Osteoblast (primary cell): Measurements from ENCODE around the gene SNTG2. TPM values are rescaled to one million over a fixed set of nuclear protein-coding genes. Genes with fewer than 3 reads are reported as not detected.

Source experiments
- DNase-seq: peaks from one replicate; pipeline ENCODE4 v3.0.0; 2011; ENCODE audit warnings: low spot score, mixed read lengths; ENCODE audit not compliant: insufficient read length; ENCODE audit errors: missing footprints
- H2AFZ ChIP-seq: 2 replicates; pipeline ENCODE4 v1.6.0; 2011; ENCODE audit warnings: mild to moderate bottlenecking, low read length
- H3K27ac ChIP-seq: 2 replicates; pipeline ENCODE4 v1.5.1; 2011; ENCODE audit warnings: mild to moderate bottlenecking, low read depth, low read length, moderate library complexity
- H3K27me3 ChIP-seq: 2 replicates; pipeline ENCODE4 v1.6.0; 2012; ENCODE audit warnings: mild to moderate bottlenecking, control low read depth, inconsistent platforms, low read length, moderate library complexity; ENCODE audit not compliant: insufficient read depth
- H3K36me3 ChIP-seq: 2 replicates; pipeline ENCODE4 v1.5.1; 2011; ENCODE audit warnings: mild to moderate bottlenecking, low read length, control low read depth, moderate library complexity; ENCODE audit not compliant: insufficient read depth
- H3K4me1 ChIP-seq: 2 replicates; pipeline ENCODE4 v1.5.1; 2011; ENCODE audit warnings: mild to moderate bottlenecking, low read length, control low read depth, moderate library complexity; ENCODE audit not compliant: insufficient read depth
- H3K4me2 ChIP-seq: 2 replicates; pipeline ENCODE4 v1.6.0; 2011; ENCODE audit warnings: mild to moderate bottlenecking, low read length; ENCODE audit not compliant: insufficient read depth
- H3K4me3 ChIP-seq: fragments of 200-600 bp; sonication (generic); 3 replicates; pipeline ENCODE4 v1.5.1; 2012; ENCODE audit warnings: mild to moderate bottlenecking, low read length, inconsistent platforms; ENCODE audit not compliant: insufficient read depth
- H3K79me2 ChIP-seq: 2 replicates; pipeline ENCODE4 v1.6.0; 2012; ENCODE audit warnings: mild to moderate bottlenecking, low read length, control low read depth, inconsistent platforms; ENCODE audit not compliant: insufficient read depth
- H3K9me3 ChIP-seq: 2 replicates; pipeline ENCODE4 v1.5.1; 2011; ENCODE audit warnings: low read depth, low read length, control low read depth
- H4K20me1 ChIP-seq: 2 replicates; pipeline ENCODE4 v1.6.0; 2012; ENCODE audit warnings: mild to moderate bottlenecking, low read length, control low read depth; ENCODE audit not compliant: insufficient read depth
- total RNA-seq: library from RNA; depleted of rRNA; stranded (reverse); fragments of >200 nt; gene quantifications from 2 replicates; pipeline ENCODE4 v1.2.3, GENCODE V29; 2012
- TF ChIP-seq, protein P1 (sequence below): IDR thresholded peaks from 2 replicates; pipeline ENCODE4 v1.5.1; 2011; ENCODE audit warnings: mild to moderate bottlenecking, low read depth, low read length, moderate library complexity; ENCODE audit errors: extremely low read depth

The SNTG2 gene
- total RNA-seq, 1 donor, result 1.4 TPM

DNA sequence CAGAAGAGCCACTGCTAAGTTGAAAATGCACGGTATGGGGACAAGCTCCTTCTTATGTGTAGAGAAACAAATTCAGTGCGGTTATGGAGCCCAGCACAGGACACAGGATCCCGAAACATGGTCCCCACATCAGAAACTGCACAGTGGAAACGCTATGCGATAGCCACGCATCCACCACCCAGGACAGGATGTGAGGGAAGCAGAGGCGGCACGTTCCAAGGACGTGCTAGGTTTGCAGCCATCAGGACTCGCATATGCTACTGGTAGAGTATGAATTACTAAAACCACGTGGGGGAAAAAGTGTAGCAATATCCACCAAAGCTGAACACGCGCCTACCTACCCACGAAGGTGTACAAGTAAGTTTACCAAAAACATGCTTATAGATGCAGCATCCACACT, 34.7 kb upstream of the SNTG2 start:
- Histone ChIP-seq H3K4me2 (no peak overlapping the region), H3K9me3 (no peaks in the 10 kb centered on the region), H3K27me3 (no peaks in the 10 kb centered on the region), H3K4me1 (no peaks in the 10 kb centered on the region), H3K27ac (no peak overlapping the region), H4K20me1 (no peaks in the 10 kb centered on the region), H3K36me3 (no peaks in the 10 kb centered on the region), H3K79me2 (no peaks in the 10 kb centered on the region), H2AFZ (no peak overlapping the region), H3K4me3 (no peak overlapping the region)
- DNase-seq, result no peak
- TF ChIP-seq, protein P1, sequence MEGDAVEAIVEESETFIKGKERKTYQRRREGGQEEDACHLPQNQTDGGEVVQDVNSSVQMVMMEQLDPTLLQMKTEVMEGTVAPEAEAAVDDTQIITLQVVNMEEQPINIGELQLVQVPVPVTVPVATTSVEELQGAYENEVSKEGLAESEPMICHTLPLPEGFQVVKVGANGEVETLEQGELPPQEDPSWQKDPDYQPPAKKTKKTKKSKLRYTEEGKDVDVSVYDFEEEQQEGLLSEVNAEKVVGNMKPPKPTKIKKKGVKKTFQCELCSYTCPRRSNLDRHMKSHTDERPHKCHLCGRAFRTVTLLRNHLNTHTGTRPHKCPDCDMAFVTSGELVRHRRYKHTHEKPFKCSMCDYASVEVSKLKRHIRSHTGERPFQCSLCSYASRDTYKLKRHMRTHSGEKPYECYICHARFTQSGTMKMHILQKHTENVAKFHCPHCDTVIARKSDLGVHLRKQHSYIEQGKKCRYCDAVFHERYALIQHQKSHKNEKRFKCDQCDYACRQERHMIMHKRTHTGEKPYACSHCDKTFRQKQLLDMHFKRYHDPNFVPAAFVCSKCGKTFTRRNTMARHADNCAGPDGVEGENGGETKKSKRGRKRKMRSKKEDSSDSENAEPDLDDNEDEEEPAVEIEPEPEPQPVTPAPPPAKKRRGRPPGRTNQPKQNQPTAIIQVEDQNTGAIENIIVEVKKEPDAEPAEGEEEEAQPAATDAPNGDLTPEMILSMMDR, result no peak

DNA sequence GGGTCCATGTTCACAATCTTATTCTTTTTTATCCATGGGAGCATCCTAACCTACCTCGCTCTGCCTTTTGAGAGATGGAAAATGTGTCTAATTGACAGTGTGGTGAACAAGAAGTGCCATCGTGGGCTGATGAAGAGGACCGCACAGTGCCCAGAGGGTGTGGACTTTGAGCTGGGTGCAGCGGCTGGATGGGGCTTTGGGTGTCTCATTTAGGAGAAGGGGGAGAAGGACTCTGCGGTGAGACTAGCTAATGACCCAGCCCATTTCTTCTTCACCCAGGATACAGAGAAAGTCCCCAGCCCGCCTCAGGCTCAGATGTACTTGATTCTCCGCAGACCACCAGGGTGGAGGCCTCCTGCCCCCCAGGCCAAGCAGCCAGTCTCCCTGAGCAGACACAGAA, 33.7 kb upstream of the SNTG2 start:
- Histone ChIP-seq H3K36me3 (no peaks in the 10 kb centered on the region), H3K27ac (no peak overlapping the region), H3K4me2 (no peak overlapping the region), H4K20me1 (no peaks in the 10 kb centered on the region), H3K9me3 (no peaks in the 10 kb centered on the region), H3K79me2 (no peaks in the 10 kb centered on the region), H3K4me1 (no peaks in the 10 kb centered on the region), H3K27me3 (no peaks in the 10 kb centered on the region), H3K4me3 (no peak overlapping the region), H2AFZ (no peak overlapping the region)
- DNase-seq, result no peak
- TF ChIP-seq, protein P1, result no peak

DNA sequence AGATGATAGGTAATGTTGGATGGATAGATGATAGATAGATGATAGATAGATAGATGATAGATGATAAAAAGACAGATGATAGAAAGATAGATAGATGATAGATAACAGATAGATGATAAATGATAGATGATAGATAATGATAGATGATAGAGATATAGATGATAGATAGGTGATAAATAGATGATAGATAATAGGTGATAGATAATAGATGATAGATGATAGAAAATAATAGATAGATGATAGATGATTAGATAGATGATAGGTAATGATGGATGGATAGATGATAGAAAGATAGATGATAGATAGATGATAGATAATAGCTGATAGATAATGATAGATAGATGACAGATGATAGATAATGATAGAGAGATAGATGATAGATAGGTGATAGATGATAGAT, 31.0 kb upstream of the SNTG2 start:
- Histone ChIP-seq H3K4me2 (no peak overlapping the region), H3K36me3 (no peaks in the 10 kb centered on the region), H3K27ac (no peak overlapping the region), H3K9me3 (no peaks in the 10 kb centered on the region), H3K79me2 (no peaks in the 10 kb centered on the region), H2AFZ (no peak overlapping the region), H3K4me3 (no peak overlapping the region), H3K4me1 (no peaks in the 10 kb centered on the region), H3K27me3 (no peaks in the 10 kb centered on the region), H4K20me1 (no peaks in the 10 kb centered on the region)
- TF ChIP-seq, protein P1, result no peak
- no peak for DNase-seq

DNA sequence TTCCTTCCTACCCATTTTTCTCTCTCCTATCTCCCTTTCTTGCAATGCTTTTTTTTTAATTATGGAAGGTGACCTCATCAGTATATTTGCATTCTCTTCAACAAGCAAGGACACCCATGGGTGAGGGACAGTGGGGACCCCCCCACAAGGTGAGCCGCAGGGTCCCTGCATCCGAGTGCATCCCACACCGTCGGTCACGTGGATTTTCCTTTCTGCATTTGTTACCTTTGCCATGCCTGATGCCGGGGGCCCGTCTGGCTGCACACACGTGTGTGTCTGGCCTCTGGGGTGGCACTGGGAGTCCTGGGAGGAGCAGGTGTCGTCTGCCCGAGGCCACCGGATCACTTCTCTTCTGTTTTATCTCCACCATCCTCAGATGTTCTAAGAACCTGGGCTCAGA, 30.1 kb upstream of the SNTG2 start:
- DNase-seq, result no peak
- Histone ChIP-seq H3K27ac (no peak overlapping the region), H3K4me2 (no peak overlapping the region), H2AFZ (no peak overlapping the region), H3K36me3 (no peaks in the 10 kb centered on the region), H3K27me3 (no peaks in the 10 kb centered on the region), H3K4me1 (no peaks in the 10 kb centered on the region), H3K4me3 (no peak overlapping the region), H4K20me1 (no peaks in the 10 kb centered on the region), H3K79me2 (no peaks in the 10 kb centered on the region), H3K9me3 (no peaks in the 10 kb centered on the region)
- TF ChIP-seq, protein P1, result no peak
